HG03060 (cell line): ENCODE measurements around the gene METTL13.

Source experiments
- ATAC-seq: cut with Tn5 transposase; IDR thresholded peaks from one replicate; pipeline ENCODE4 v1.9.1; 2021; ENCODE audit warnings: low read depth, moderate number of reproducible peaks; ENCODE audit not compliant: unreplicated experiment

The METTL13 gene

GRCh38 chr1:171844381-171844780 is 62.9 kb downstream of the METTL13 start:
- ATAC-seq, result no peak

GRCh38 chr1:171845998-171846397 is 64.5 kb downstream of the METTL13 start:
- ATAC-seq, result no peak
